Measurements from ENCODE around the gene DEXI. TPM values are rescaled to one million over a fixed set of nuclear protein-coding genes. Genes with fewer than 3 reads are reported as not detected.
"Not testable (repeated sequence)": the region's sequence is repeated elsewhere in the genome, so short reads cannot be mapped to it uniquely, and the experiment has no call there.

The DEXI gene
- total RNA-seq, 2 donors from 2014 or later: 23.8 to 29.5 TPM

GRCh38 chr16:10931977-10932632, 10.2 kb downstream of the DEXI start:
- no peak for TF ChIP-seq CTCF (IDR thresholded peaks at IDR 0.05)
- Histone ChIP-seq H3K4me1 (peaks cover 6% of the 10 kb centered on the region), H3K4me3 (no peak overlapping the region), H3K27me3 (no peaks in the 10 kb centered on the region), H3K9ac (ENCODE audit: low read depth in 2 of 2, low read length in 2 of 2) (no peak overlapping the region), H3K36me3 (no peaks in the 10 kb centered on the region), H3K9me3 (no peaks in the 10 kb centered on the region), H3K27ac (no peak overlapping the region)
- intact Hi-C loops (cut with DNase I): no loop called here
- DNase-seq: no peak

GRCh38 chr16:10931134-10931533, 11.1 kb downstream of the DEXI start:
- H3K27me3 ChIP-seq: no peaks in the 10 kb centered on the region
- no peaks in the 10 kb centered on the region for H3K9me3 ChIP-seq
- H3K27ac ChIP-seq: no peak overlapping the region
- no peaks in the 10 kb centered on the region for H3K4me1 ChIP-seq
- intact Hi-C loops (cut with DNase I): no loop called here
- no peaks in the 10 kb centered on the region for H3K36me3 ChIP-seq
- no peak overlapping the region for H3K9ac ChIP-seq (ENCODE audit: low read depth in 2 of 2, low read length in 2 of 2)
- no peak for DNase-seq
- H3K4me3 ChIP-seq: no peak overlapping the region
- no peak for TF ChIP-seq CTCF (IDR thresholded peaks at IDR 0.05)

GRCh38 chr16:10930755-10931093, 11.5 kb downstream of the DEXI start:
- H3K27me3 ChIP-seq: no peaks in the 10 kb centered on the region
- H3K27ac ChIP-seq: no peak overlapping the region
- intact Hi-C loops (cut with DNase I): no loop called here
- no peaks in the 10 kb centered on the region for H3K36me3 ChIP-seq
- H3K4me1 ChIP-seq: no peaks in the 10 kb centered on the region
- H3K4me3 ChIP-seq: no peak overlapping the region
- H3K9ac ChIP-seq (ENCODE audit: low read depth in 2 of 2, low read length in 2 of 2): no peak overlapping the region
- DNase-seq: no peak
- H3K9me3 ChIP-seq: no peaks in the 10 kb centered on the region
- no peak for TF ChIP-seq CTCF (IDR thresholded peaks at IDR 0.05)

- Histone ChIP-seq H3K27me3 (no peaks in the 10 kb centered on the region), H3K9ac (ENCODE audit: low read depth in 2 of 2, low read length in 2 of 2) (no peak overlapping the region), H3K27ac (no peak overlapping the region), H3K4me3 (no peak overlapping the region), H3K4me1 (no peaks in the 10 kb centered on the region), H3K9me3 (no peaks in the 10 kb centered on the region), H3K36me3 (no peaks in the 10 kb centered on the region)
- intact Hi-C loops (cut with DNase I): loop anchor here (10.0 kb wide), 1 partner anchor 265 kb away; no protein-coding TSS in a partner anchor
- no peak for TF ChIP-seq CTCF (IDR thresholded peaks at IDR 0.05)
- DNase-seq: no peak
These were observed 12.2 kb downstream of the DEXI start for GRCh38 chr16:10929853-10930754.

GRCh38 chr16:10929097-10929496, 13.2 kb downstream of the DEXI start:
- H3K36me3 ChIP-seq; H3K4me3 ChIP-seq; H3K4me1 ChIP-seq; H3K27ac ChIP-seq; H3K27me3 ChIP-seq; DNase-seq; H3K9me3 ChIP-seq; H3K9ac ChIP-seq (ENCODE audit: low read depth in 2 of 2, low read length in 2 of 2): not testable (repeated sequence)
- intact Hi-C loops (cut with DNase I): loop anchor here (10.0 kb wide), 1 partner anchor 264 kb away; no protein-coding TSS in a partner anchor

Measured in colonic mucosa (tissue), 4 donors.